Uterus (tissue), 2 donors: ENCODE data around the gene TARS1.

Experiments used
- CTCF ChIP-seq, 4 experiments: fragments of 200-600 bp in 2 of 4; fragments of 450-650 bp in 2 of 4; sonication (generic) in 2 of 4; IDR thresholded peaks; one replicate each; pipeline ENCODE4 v1.5.1; 2016 to 2019; ENCODE audit warnings: antibody characterized with exemption in 4 of 4, mild to moderate bottlenecking in 2 of 4, moderate library complexity in 1 of 4
- POLR2A ChIP-seq, 2 donors: fragments of 450-650 bp; IDR thresholded peaks; one replicate each; pipeline ENCODE4 v1.6.1; 2016; ENCODE audit warnings: antibody characterized with exemption in 2 of 2, mild to moderate bottlenecking in 1 of 2, moderate library complexity in 1 of 2

GRCh38 chr5:33417632-33418031 lies 23.1 kb upstream of the TARS1 start:
- no peak for TF ChIP-seq CTCF (IDR thresholded peaks at IDR 0.05)
- TF ChIP-seq POLR2A (IDR thresholded peaks at IDR 0.05), result no peak
